Bone marrow (tissue), 2 donors: ENCODE data around the gene SDR39U1.

Source experiments
- DNase-seq, 2 donors: peaks; one replicate each; lab custom pipeline; 2025; lab: John Stamatoyannopoulos, UW

SDR39U1 gene

DNA sequence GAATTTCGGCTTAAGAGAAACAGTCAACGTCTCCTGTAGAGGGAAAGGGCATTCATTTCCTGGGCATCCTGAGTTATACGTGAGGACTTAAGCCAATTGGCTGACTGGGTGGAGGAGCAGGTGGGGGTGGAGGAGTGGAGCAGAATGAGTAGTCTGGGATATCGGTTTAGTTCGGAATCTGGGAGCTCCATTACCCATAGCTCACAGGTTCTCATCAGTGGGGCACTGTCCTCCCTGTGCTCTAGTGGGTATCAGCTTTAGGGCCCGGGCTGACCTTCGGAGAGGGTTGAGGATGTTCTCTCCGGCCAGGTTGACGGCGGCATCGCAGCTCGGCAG lies 704 bp downstream of the SDR39U1 start:
- DNase-seq: no peak

DNA sequence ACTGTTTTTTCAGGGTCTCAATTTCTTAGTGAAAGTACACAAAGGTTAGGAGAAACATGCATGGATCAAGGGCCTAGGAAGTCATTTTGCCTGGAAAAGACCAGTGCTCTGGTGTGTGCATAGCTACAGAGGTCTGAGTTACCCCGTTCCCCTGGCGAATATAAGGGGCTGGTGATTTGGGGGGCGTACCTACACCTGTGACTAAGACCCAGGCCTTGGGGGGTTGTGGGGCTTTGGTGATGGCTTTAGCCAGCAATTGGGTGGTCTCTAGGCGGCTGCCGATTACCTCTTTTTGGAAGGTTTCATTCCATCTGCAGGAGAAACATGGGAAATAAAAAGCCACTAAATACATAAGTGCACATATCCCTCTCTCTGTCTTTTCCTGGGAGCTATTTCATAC lies 1.1 kb downstream of the SDR39U1 start:
- no peak for DNase-seq

DNA sequence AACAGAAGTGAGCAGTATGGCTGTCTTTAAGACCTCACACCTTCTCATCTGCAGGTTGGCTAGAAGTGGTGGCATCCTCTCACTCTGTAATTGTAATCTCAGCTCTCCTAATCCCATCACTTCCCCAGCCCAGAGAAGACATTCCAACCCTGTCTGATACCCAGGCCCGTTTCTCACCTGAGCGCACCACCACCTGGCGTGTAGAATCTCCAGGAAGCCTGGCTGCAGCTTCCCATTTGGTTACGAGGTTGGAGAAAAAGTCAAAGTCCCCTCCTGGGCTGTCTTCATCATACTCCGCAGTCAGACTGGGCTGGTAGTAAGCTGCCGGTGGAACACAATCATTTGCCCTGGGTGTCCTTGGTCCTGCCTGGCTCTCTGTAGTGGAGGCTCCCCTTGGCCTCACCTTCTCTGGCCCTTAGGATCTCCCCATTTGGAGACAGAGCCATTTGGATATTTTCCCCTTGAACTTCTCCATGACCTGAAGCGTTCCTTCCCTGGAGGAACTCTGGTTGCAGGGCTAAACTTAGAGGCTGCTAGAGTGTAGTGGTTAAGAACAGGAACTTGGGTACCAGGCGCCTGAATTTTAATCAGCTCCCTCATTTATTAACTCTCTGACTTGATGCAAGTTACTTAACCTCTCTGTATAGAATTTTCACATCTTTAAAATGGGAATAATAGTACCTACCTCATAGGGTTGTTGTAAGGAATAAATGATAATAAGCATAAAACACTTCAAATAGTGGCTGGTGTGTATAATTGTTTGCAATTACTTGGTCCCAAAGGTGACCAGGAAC lies 1.8 kb downstream of the SDR39U1 start:
- no peak for DNase-seq

DNA sequence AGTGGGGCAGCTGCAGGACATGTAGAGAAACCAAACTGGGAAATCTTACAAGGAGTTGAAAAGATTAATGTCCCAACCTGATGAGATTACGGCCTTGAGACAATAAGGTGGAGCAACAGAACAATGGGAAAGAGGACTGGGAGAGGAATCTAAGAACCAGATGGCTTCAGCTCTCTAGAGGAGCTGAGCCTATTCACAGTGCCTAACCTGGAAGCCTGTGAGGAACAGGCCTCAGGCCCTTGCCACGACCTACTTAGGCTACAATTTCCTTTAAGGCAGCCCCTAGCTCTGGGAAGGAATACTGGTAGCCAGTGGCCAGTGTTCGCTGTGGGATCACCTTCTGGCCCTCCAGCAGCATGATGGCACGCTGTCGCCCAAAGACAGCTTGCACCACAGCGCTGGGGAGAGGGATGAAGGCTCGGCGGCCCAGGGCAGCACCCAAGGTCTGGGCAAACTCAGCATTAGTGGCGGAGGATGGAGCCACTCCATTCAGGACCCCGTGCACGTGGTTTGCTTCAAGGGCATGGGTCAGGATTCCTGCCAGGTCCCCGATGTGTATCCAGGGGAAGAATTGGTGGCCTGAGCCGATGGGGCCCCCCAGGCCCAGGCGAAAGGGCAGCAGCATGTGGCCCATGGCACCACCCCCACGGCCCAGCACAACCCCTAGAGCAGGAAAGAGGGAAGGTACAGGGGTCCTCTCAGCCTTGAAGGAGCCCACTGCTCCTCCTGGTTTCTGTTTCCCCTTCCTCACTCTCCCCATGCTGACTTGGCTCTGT lies 2.6 kb downstream of the SDR39U1 start:
- no peak for DNase-seq

DNA sequence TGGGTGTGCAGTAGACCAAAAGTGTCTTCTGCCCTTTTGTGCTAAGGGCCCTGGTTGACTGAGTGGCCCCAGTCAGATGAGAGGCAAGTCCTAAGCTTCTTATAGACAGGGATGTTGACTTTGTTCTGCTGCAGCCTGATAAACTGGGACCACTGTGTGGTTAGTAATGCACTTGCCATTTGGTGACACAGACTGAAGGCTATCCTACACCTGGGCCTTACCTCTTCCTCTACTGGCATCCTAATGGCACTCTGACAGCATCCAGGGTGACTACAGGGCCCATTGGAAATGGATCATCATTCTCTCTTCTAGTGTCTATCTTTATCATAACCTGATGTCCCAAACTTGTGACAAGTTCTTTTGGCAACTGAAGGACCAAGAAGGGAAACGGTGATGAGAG lies 3.3 kb downstream of the SDR39U1 start:
- DNase-seq: no peak

DNA sequence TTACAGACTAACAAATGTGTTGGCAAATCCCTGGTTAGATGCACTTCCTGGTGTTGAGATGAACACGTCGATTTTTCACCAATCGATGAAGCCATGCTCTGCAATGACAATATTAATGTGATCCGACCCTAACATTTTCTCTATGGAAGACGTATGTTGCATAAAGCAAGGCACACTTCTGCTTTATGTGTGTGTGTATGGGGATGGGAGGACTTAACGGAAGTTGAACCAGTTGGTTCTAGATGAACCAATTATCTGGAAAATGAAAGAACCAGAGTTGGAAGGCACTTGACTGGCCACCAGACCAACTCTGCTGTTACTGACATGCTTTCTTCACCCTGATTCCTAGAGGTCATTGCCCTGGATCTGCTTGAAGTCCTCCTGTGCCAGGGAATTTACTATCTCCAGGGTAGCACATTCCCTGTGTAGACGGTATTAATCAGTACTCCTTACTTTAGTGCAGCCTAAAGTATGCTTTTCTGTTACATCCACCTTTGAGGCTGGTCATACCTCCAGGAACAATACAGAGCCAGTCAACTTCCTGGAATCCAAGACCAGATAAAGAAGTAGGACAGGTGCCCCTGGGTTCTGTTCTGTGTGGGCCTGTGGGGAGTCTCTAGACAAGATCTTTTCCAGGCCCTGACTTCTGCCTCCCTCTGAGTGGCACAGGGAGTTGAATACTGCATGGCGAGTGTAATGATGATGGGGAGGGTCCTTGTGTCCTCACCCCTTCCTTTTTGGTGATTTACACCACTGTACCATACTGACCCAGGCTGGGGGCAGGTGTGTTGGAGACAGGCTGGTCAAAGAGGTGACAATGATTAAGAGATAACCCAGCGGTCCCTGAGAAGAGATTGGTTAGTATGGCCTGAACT lies 4.1 kb downstream of the SDR39U1 start:
- no peak for DNase-seq

DNA sequence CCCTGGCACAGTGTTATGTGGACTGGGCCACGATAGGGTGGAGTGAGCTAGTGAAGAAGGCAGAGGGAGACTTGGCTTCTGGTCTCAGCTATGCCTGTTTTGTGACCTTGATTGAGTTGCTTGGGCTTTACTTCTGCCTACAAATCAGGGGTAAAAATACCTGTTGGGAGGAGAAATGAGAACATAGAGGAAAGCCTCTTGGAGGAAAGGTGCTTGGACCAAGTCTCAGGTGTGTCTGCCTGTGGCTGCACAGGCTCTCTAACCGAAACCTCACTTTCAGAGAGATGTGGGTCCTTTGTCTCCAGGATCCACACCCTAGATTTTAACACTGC lies 4.9 kb downstream of the SDR39U1 start:
- DNase-seq: no peak

DNA sequence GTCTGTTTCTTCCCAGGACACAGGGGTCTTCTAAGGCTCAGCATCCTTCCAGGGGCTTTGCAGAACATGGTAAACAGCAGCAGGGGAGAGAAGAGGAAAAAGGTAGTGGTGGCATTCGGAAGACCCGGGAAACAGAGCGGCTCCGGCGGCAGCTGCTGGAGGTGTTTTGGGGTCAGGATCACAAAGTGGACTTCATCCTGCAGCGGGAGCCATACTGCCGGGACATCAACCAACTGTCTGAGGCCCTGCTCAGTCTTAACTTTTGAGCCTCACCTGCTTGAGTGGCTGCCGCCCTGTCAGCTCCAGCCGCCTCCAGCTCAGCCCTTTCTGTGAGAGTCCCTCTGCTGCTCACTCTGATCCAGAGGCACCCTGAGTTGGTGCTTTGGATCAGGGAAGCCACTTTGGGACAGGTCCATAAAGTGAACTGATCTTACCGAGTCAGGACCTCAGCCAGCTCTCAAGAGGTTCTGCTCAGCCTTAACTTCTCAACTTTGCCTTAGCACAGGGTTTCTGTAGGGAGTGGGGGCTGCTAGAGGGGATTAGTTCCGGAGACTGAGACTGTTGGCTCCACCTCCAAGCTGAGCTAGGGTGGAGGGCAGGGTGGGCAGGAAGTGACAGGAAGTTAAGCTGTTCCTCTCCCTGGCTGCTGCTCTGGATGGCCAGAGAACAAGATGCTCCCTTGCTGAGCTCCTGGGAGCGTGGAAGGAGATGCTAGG lies 5.4 kb downstream of the SDR39U1 start:
- DNase-seq: peak in 1 of 2 donors; percentile 24

DNA sequence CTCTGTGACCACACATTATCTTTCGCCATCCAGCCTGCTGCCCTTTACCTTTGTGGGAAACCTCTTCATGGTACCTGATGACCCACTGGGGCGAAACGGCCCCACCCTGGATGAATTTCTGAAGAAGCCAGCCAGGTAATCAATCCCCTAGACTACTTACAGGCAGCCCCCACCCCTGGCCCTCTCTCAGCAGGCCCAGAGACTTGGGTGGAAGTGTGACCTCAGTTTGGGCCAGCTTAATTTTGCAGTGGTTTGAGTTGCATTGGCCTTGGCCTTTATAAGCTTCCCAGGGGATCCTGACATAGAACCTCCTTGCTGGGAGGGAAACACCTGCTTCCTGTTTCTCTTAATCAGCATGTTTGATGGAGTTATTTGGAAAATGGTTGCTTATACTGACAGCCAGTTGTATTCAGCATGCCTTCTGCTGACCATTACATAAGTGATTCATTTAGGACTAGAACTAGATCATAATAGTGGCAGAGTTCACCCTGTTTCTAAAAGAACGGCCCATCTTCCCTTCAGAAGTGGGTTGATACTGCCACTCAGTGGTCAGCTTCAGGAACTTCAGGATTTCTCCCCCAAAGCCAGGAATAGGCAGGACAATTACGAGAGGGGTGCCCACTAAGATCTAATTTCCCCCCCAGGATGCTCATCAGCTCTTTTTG lies 6.1 kb downstream of the SDR39U1 start:
- DNase-seq: peak in 1 of 2 donors; percentile 76

DNA sequence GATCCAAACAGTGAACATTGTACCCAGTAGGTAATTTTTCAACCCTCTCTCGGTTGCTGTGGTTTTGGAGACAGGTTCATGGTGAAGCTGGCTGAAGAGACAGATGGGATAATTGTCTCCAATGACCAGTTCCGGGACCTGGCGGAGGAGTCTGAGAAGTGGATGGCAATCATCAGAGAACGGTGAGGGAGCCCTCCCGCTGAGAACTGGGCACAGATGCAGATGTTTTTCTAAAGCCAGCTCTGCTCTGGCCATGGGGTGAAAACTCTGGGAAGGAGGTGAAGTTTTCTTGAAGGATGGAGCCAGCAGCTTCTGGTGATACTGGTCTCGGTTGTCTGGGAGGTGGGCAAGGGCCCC lies 6.6 kb downstream of the SDR39U1 start:
- DNase-seq: no peak

DNA sequence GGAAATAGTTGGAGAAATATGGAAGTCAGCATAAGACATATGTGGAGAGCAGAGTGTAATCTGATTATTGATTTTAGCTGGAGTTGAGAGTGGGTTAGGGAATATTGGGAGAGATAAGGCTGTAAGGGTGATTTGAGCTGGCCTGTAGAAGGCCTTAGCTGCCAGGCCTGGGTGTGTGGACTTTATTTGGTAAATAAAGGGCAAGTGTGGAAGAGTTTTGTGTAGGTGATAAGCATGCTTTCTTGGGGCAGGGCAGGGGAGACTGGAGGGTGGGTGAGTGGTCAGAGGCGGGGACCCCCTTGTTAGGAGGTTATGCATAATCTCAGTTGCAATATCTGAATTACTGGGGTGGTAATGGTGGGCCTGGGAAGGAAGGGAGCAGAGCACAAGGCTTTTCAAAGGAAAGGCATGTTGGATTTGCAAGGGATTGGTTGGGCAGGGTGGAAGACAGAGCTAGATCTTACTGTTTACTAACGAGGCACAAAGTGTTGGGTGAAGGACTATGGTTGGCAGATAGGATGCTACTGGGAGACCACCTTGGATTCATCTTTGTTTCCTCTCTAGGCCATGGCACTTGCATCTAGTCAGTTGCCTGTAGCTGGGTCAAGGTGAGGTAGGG lies 7.3 kb downstream of the SDR39U1 start:
- DNase-seq: no peak

DNA sequence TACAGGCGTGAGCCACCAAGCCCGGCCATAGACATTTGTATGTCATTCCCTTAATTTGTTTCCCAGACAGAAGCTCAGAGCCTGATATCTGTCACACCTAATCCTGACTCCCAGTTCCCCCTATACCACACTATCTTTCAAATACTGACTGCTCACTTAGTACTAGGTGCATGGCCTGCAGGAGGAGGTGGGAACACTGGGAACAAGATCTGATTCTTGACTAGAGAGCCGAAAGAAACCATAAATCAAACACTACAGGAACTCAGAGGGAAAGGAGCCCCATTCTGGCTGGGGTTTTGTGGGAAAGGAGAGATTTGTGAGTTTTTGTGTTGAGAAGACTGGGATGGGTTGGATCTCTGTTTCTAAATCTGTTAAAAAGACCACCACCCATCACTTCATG lies 7.9 kb downstream of the SDR39U1 start:
- DNase-seq: no peak

DNA sequence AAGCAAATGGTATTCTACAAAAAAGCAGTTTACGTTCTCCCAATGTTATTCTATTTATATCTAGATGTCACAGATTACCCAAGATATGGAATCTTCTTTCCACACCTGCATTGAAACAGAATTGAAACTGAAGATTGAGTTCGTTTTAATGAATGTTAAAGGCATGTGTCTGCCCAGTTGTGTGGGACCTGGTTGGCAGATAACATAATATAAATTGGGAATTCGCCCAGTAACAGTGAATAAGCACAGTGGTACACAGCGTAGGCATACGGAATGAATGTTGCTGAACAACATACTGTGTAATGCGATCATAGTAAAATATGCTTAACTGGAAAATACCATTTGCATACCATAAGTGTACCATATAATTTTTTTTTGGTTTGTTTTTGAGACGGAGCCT lies 8.5 kb downstream of the SDR39U1 start:
- DNase-seq: no peak

DNA sequence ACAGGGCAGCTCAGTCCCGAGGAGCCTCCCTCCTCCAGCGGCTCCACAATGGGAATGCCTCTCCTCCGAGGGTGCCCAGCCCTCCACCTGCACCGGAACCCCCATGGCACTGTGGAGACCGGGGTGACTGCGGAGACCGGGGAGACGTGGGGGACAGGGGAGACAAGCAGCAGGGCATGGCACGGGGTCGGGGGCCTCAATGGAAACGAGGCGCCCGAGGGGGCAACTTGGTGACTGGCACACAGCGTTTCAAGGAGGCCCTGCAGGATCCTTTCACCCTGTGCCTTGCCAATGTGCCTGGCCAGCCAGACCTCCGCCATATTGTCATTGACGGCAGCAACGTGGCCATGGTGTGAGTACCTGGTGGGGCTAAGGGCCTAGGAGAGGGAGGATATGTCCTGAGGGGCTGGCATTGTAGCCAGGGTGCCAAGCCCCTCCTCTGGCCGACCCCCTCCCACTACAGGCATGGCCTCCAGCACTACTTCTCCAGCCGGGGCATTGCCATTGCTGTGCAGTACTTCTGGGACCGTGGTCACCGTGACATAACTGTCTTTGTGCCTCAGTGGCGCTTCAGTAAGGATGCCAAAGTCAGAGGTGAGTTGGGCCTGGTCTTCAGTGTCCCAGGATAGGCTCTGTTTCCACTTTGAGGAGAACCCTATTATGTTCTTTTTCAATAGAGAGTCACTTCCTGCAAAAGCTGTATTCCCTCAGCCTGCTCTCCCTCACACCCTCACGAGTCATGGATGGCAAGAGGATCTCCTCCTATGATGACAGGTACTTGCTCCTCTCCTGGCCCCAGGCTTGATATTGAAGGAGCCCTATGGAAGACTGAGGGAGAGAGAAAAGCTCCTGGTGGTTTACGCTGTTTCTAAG lies 10.1 kb downstream of the SDR39U1 start:
- no peak for DNase-seq

DNA sequence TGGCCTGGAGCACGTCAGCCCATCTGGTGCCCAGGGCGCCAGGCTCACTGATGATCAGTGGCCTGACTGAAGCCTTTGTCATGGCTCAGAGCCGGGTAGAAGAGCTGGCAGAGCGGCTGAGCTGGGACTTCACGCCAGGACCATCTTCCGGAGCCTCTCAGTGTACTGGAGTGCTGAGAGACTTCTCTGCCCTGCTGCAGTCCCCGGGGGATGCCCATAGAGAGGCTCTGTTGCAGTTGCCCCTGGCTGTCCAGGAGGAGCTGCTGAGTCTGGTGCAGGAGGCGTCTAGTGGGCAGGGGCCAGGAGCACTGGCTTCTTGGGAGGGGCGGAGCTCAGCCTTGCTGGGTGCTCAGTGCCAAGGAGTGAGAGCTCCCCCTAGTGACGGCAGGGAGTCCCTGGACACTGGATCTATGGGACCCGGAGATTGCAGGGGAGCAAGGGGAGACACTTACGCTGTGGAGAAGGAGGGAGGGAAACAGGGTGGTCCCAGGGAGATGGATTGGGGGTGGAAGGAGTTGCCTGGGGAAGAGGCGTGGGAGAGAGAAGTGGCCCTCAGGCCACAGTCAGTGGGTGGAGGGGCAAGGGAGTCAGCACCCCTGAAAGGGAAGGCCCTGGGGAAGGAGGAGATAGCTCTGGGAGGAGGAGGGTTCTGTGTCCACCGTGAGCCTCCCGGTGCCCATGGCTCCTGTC lies 10.9 kb downstream of the SDR39U1 start:
- peak; percentile 65 to 91 for DNase-seq

DNA sequence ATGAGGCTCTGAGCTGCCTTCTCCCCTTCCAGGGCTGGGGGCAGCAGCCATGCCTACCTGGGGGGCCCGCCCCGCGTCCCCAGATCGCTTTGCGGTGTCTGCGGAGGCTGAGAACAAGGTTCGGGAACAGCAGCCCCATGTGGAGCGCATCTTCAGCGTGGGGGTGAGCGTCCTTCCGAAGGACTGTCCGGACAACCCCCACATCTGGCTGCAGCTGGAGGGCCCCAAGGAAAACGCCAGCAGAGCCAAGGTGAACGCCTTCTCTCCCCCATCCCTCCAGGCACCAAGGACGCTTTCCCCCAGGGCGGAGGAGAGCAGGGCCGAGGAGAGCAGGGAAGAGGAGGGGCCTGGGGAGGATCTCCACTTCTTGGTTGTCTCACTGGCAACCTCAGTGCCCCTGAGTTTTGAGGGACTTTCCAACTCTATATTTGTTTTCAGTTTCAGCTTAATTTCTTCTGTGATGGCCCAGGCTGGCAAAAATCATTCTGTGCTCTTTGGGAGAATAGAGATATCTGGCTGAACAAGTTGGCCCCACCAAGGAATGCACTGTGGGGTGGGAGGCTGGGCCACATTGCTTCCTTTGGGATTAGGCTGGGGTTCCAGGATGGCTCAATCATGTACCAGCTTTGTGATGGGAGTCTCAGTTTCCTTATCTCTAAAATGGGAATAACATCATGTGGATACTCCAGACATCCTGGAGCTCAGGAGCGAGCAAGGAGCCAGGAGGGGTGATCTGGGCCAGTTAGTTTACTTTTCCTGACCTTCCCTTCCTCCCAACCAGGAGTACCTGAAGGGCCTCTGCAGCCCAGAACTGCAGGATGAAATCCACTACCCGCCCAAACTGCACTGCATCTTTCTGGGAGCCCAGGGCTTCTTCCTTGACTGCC lies 11.7 kb downstream of the SDR39U1 start:
- peak in 1 of 2 donors; percentile 4 for DNase-seq

DNA sequence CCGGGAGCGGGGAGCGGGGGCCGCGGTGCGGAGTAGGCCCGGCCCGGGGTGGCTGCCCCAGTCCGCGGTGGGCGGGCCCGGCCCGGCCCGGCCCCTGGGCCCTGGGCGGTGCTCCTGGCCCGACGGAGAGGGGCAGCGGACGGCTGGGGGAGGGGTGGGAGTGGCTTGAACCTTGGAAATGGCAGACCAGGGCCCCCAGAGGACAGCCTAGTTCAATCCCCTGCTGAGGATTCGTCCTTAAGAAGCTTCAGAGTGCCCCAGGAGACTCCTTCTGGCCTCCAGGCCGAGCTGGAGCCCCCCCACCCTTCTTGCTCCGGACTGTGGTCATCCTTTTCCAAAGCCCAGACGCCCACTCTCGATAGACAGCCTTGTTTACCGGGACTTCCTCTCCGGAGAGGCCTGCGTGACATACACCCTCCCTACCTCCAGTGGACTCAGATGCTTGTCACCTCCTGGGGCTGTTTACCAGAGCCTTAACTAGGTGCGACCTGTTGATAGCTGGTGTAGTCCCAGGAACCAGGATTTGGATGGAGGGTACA lies 12.4 kb downstream of the SDR39U1 start:
- peak; percentile 24 to 74 for DNase-seq
